ENCODE measurements around the gene POM121L12. TPM values are rescaled to one million over a fixed set of nuclear protein-coding genes. Genes with fewer than 3 reads are reported as not detected.

POM121L12 gene
- total and polyA plus RNA-seq, 2 of the 4 experiments (the other 2 are of a cell fraction): not detected

DNA sequence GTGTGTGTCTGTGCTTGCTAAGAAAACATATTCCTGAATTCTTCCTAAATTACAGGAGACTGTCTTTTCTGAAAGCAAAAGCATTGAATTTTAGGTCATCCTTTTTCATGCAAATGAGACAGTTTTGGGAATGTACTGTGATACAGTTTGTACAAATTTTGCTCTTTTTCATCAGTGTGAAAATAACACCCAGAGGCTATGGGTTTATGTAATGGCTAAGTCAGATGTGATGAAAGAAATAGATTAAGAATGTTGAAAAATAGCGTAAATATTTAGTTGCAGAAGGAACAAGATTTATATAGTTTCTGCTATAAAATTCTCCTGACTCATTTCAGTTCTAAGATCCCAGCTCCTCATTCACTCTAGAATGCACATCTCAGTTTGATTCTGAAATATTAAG, 24.6 kb downstream of the POM121L12 start:
- H2BK5ac ChIP-seq (ENCODE audit: low read depth, low read length, poor library complexity, severe bottlenecking): no peak overlapping the region
- ChIA-PET POLR2A (ENCODE audit: unreplicated experiment) (no interaction called here), CTCF (no interaction called here)
- no peak overlapping the region for H3K4me3 ChIP-seq (ENCODE audit: insufficient read depth, low read depth, low read length)
- 100% methylated on average over 1 of the region's 1 CpG; no CpG with 5 or more reads in 1 of the 2 experiments for WGBS, 2 experiments (ENCODE audit: extremely low coverage in 2 of 2, insufficient read length in 1 of 2)
- H3K4me2 ChIP-seq (ENCODE audit: low read depth, low read length): no peak overlapping the region
- intact Hi-C loops (cut with micrococcal nuclease) (no loop called here), in situ Hi-C loops (cut with MboI; ENCODE audit: low sequenced_read_pairs) (no loop called here), dilution Hi-C loops (cut with HindIII; ENCODE audit: low sequenced_read_pairs, unreplicated experiment) (no loop called here)
- no peak overlapping the region for H4K91ac ChIP-seq (ENCODE audit: insufficient read depth, low read depth, low read length)
- H2AFZ ChIP-seq (replicated peaks; ENCODE audit: low read length, poor library complexity): no peak overlapping the region
- ATAC-seq (ENCODE audit: low read depth): no peak
- peaks cover 10% of the 10 kb centered on the region; the same call in 1 of the 2 replicates for H3K9me3 ChIP-seq (ENCODE audit: control insufficient read depth, insufficient read depth, low read length)
- BruUV-seq (replicated peaks): no TSS peak
- no peak overlapping the region for H2AK9ac ChIP-seq (replicated peaks; ENCODE audit: low read depth, low read length, poor library complexity)
- H3K23ac ChIP-seq (ENCODE audit: low read depth, low read length): no peak overlapping the region
- no peaks in the 10 kb centered on the region for H3K9me1 ChIP-seq (ENCODE audit: insufficient read depth, low read length)
- no peak overlapping the region for H2AK5ac ChIP-seq (ENCODE audit: low read depth, low read length)
- H3K9ac ChIP-seq (ENCODE audit: low read depth, low read length): no peak overlapping the region
- TF ChIP-seq RCOR1 (IDR thresholded peaks at IDR 0.05; ENCODE audit: insufficient replicate concordance, low read length): no peak
- TF ChIP-seq, protein P1, sequence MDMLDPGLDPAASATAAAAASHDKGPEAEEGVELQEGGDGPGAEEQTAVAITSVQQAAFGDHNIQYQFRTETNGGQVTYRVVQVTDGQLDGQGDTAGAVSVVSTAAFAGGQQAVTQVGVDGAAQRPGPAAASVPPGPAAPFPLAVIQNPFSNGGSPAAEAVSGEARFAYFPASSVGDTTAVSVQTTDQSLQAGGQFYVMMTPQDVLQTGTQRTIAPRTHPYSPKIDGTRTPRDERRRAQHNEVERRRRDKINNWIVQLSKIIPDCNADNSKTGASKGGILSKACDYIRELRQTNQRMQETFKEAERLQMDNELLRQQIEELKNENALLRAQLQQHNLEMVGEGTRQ (IDR thresholded peaks at IDR 0.05; ENCODE audit: low read depth, low read length): no peak
- TF ChIP-seq SMC3 (IDR thresholded peaks at IDR 0.05; ENCODE audit: low read depth, low read length): no peak
- TF ChIP-seq, protein P2, sequence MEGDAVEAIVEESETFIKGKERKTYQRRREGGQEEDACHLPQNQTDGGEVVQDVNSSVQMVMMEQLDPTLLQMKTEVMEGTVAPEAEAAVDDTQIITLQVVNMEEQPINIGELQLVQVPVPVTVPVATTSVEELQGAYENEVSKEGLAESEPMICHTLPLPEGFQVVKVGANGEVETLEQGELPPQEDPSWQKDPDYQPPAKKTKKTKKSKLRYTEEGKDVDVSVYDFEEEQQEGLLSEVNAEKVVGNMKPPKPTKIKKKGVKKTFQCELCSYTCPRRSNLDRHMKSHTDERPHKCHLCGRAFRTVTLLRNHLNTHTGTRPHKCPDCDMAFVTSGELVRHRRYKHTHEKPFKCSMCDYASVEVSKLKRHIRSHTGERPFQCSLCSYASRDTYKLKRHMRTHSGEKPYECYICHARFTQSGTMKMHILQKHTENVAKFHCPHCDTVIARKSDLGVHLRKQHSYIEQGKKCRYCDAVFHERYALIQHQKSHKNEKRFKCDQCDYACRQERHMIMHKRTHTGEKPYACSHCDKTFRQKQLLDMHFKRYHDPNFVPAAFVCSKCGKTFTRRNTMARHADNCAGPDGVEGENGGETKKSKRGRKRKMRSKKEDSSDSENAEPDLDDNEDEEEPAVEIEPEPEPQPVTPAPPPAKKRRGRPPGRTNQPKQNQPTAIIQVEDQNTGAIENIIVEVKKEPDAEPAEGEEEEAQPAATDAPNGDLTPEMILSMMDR (conservative IDR thresholded peaks at IDR 0.05; ENCODE audit: low read depth, low read length): no peak
- TF ChIP-seq, protein P3, sequence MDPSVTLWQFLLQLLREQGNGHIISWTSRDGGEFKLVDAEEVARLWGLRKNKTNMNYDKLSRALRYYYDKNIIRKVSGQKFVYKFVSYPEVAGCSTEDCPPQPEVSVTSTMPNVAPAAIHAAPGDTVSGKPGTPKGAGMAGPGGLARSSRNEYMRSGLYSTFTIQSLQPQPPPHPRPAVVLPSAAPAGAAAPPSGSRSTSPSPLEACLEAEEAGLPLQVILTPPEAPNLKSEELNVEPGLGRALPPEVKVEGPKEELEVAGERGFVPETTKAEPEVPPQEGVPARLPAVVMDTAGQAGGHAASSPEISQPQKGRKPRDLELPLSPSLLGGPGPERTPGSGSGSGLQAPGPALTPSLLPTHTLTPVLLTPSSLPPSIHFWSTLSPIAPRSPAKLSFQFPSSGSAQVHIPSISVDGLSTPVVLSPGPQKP (IDR thresholded peaks at IDR 0.05; ENCODE audit: borderline replicate concordance, low read depth, low read length): no peak
- no peak for TF ChIP-seq MAFK (IDR thresholded peaks at IDR 0.05; ENCODE audit: low read depth, low read length)
- no peak for TF ChIP-seq CHD1 (IDR thresholded peaks at IDR 0.05; ENCODE audit: low read depth, low read length)
- TF ChIP-seq RFX5 (IDR thresholded peaks at IDR 0.05; ENCODE audit: low read depth, low read length): no peak
- no peak overlapping the region for H4K5ac ChIP-seq (ENCODE audit: low read depth, low read length)
- no peak overlapping the region for H2BK120ac ChIP-seq (ENCODE audit: low read depth, low read length)
- no peak for DNase-seq
- no peak overlapping the region for H3K56ac ChIP-seq (ENCODE audit: extremely low read depth, insufficient read depth, low read length)
- H3K36me3 ChIP-seq (ENCODE audit: control insufficient read depth, insufficient read depth, low read length): no peaks in the 10 kb centered on the region
- no peak overlapping the region for H4K8ac ChIP-seq (ENCODE audit: low read depth in 2 of 2, low read length in 2 of 2)
- no peaks in the 10 kb centered on the region for H4K20me1 ChIP-seq (ENCODE audit: insufficient read depth, low read length)
- no peak overlapping the region for H2BK15ac ChIP-seq (ENCODE audit: low read depth, low read length)
- H2BK20ac ChIP-seq (ENCODE audit: low read depth, low read length): no peak overlapping the region
- H3K27me3 ChIP-seq (ENCODE audit: control insufficient read depth, insufficient read depth, low read length): no peaks in the 10 kb centered on the region
- H3K4me1 ChIP-seq (ENCODE audit: control insufficient read depth, insufficient read depth, low read length): no peaks in the 10 kb centered on the region
- no peak overlapping the region for H3K4ac ChIP-seq (ENCODE audit: low read depth, low read length)
- no peak overlapping the region for H3K27ac ChIP-seq (ENCODE audit: insufficient read depth, low read length)
- no peak overlapping the region for H3K18ac ChIP-seq (ENCODE audit: low read depth, low read length)
- H3K79me1 ChIP-seq (ENCODE audit: low read depth in 1 of 2, low read length in 2 of 2): no peaks in the 10 kb centered on the region
- no peak overlapping the region for H3K14ac ChIP-seq (replicated peaks; ENCODE audit: low read depth, low read length)
